IMR-90 (cell line): ENCODE results near the gene FOXL1. TPM values are rescaled to one million over a fixed set of nuclear protein-coding genes. Genes with fewer than 3 reads are reported as not detected.

Experiments
- ATAC-seq: fragments of 200-7000 bp; cut with Tn5 transposase; 2 replicates; pipeline ENCODE4 v1.9.1; 2020; ENCODE audit warnings: low read depth, mild to moderate bottlenecking, moderate library complexity
- BruUV-seq: library from RNA; stranded (reverse); fragments of 400-500 nt; replicated peaks from 2 replicates; lab custom pipeline; 2021; lab: Mats Ljungman, UMichigan
- CTCF ChIA-PET: fragments of 300-600 bp; formaldehyde crosslinking; extraction: SDS; loops from one replicate; lab custom pipeline; 2021; ENCODE audit warnings: antibody characterized with exemption; lab: Yijun Ruan, JAX
- POLR2A ChIA-PET: fragments of 300-600 bp; sonication (Branson Sonifier 250); formaldehyde crosslinking; loops from one replicate; lab custom pipeline; 2022; ENCODE audit warnings: antibody characterized with exemption; ENCODE audit not compliant: unreplicated experiment; lab: Charles Lee
- DNase-seq: peaks from one replicate; pipeline ENCODE4 v3.0.0; 2013
- H2AFZ ChIP-seq: replicated peaks from 2 replicates; pipeline ENCODE3; 2013; ENCODE audit warnings: low read length, mild to moderate bottlenecking; ENCODE audit not compliant: poor library complexity
- H2AK5ac ChIP-seq: 2 replicates; pipeline ENCODE4 v1.6.1; 2013; ENCODE audit warnings: low read depth, low read length, inconsistent platforms
- H2AK9ac ChIP-seq: replicated peaks from 2 replicates; pipeline ENCODE3; 2013; ENCODE audit warnings: mild to moderate bottlenecking, low read depth, low read length, moderate library complexity; ENCODE audit not compliant: poor library complexity
- H2BK120ac ChIP-seq: 2 replicates; pipeline ENCODE4 v1.6.1; 2013; ENCODE audit warnings: low read depth, low read length, inconsistent platforms
- H2BK15ac ChIP-seq: 3 replicates; pipeline ENCODE4 v1.6.1; 2013; ENCODE audit warnings: low read depth, low read length, inconsistent platforms
- H2BK20ac ChIP-seq: 2 replicates; pipeline ENCODE4 v1.6.1; 2013; ENCODE audit warnings: low read depth, mild to moderate bottlenecking, inconsistent platforms, low read length, moderate library complexity
- H2BK5ac ChIP-seq: 2 replicates; pipeline ENCODE4 v1.6.1; 2013; ENCODE audit warnings: mild to moderate bottlenecking, low read depth, low read length, inconsistent platforms; ENCODE audit not compliant: poor library complexity, severe bottlenecking
- H3K14ac ChIP-seq: replicated peaks from 2 replicates; pipeline ENCODE4 v1.6.1; 2013; ENCODE audit warnings: low read depth, low read length, inconsistent platforms
- H3K18ac ChIP-seq: 2 replicates; pipeline ENCODE4 v1.6.1; 2013; ENCODE audit warnings: low read depth, low read length, control low read depth
- H3K23ac ChIP-seq: 2 replicates; pipeline ENCODE4 v1.6.1; 2013; ENCODE audit warnings: low read depth, low read length, inconsistent platforms
- H3K27ac ChIP-seq: 2 replicates; pipeline ENCODE4 v1.5.1; 2013; ENCODE audit warnings: mild to moderate bottlenecking, control low read depth, low read length; ENCODE audit not compliant: insufficient read depth
- H3K27me3 ChIP-seq: 2 replicates; pipeline ENCODE4 v1.6.1; 2013; ENCODE audit warnings: low read length; ENCODE audit not compliant: control insufficient read depth, insufficient read depth
- H3K36me3 ChIP-seq: 2 replicates; pipeline ENCODE4 v1.6.1; 2013; ENCODE audit warnings: low read length, mixed read lengths; ENCODE audit not compliant: control insufficient read depth, insufficient read depth
- H3K4ac ChIP-seq: 2 replicates; pipeline ENCODE4 v1.6.1; 2013; ENCODE audit warnings: low read depth, low read length, inconsistent platforms
- H3K4me1 ChIP-seq: 2 replicates; pipeline ENCODE4 v1.6.1; 2013; ENCODE audit warnings: low read length, mixed read lengths; ENCODE audit not compliant: control insufficient read depth, insufficient read depth
- H3K4me2 ChIP-seq: 2 replicates; pipeline ENCODE4 v1.6.1; 2013; ENCODE audit warnings: low read depth, mild to moderate bottlenecking, control low read depth, low read length, moderate library complexity
- H3K4me3 ChIP-seq: 2 replicates; pipeline ENCODE4 v1.5.1; 2013; ENCODE audit warnings: low read depth, mild to moderate bottlenecking, control low read depth, low read length, moderate library complexity; ENCODE audit not compliant: insufficient read depth
- H3K56ac ChIP-seq: 2 replicates; pipeline ENCODE4 v1.6.1; 2013; ENCODE audit warnings: low read length, inconsistent platforms; ENCODE audit not compliant: insufficient read depth; ENCODE audit errors: extremely low read depth
- H3K79me1 ChIP-seq, 2 experiments: 2 replicates each; pipeline ENCODE4 v1.6.1; 2013; ENCODE audit warnings: low read length in 2 of 2, inconsistent platforms in 1 of 2, low read depth in 1 of 2
- H3K9ac ChIP-seq: 2 replicates; pipeline ENCODE4 v1.6.1; 2013; ENCODE audit warnings: low read depth, low read length, control low read depth
- H3K9me1 ChIP-seq: 2 replicates; pipeline ENCODE4 v1.6.1; 2013; ENCODE audit warnings: low read length, inconsistent platforms; ENCODE audit not compliant: insufficient read depth
- H3K9me3 ChIP-seq: 2 replicates; pipeline ENCODE4 v1.6.1; 2013; ENCODE audit warnings: low read length; ENCODE audit not compliant: control insufficient read depth, insufficient read depth
- H4K20me1 ChIP-seq: 2 replicates; pipeline ENCODE4 v1.6.1; 2013; ENCODE audit warnings: low read length, inconsistent platforms; ENCODE audit not compliant: insufficient read depth
- H4K5ac ChIP-seq: 2 replicates; pipeline ENCODE4 v1.6.1; 2013; ENCODE audit warnings: mild to moderate bottlenecking, low read depth, low read length, control low read depth
- H4K8ac ChIP-seq, 2 experiments: 2 replicates each; pipeline ENCODE4 v1.6.1; 2013; ENCODE audit warnings: low read depth in 2 of 2, low read length in 2 of 2, control low read depth in 1 of 2, inconsistent platforms in 1 of 2
- H4K91ac ChIP-seq: 2 replicates; pipeline ENCODE4 v1.6.1; 2013; ENCODE audit warnings: low read depth, low read length, inconsistent platforms; ENCODE audit not compliant: insufficient read depth
- FOS ChIP-seq: fragments of 150-350 bp; IDR thresholded peaks from 2 replicates; pipeline ENCODE4 v1.6.1; 2016; ENCODE audit warnings: low read depth, low read length
- RAD21 ChIP-seq: IDR thresholded peaks from 2 replicates; pipeline ENCODE4 v1.6.1; 2012; ENCODE audit warnings: low read length, improper control_type of control experiment
- WGBS, 2 experiments: methylation state at CpG; one replicate each; pipeline versions ENCODE4 v1.1.5 to v1.1.7; 2013; ENCODE audit warnings: missing lambda C conversion rate in 2 of 2; ENCODE audit not compliant: insufficient read length in 1 of 2; ENCODE audit errors: extremely low coverage in 2 of 2; 5-methylcytosine and 5-hydroxymethylcytosine counted together
- dilution Hi-C: fragments of 300-500 bp; cut with HindIII; formaldehyde crosslinking; loops from one replicate; pipeline ENCODE4 v1.14.3; 2018; ENCODE audit warnings: low sequenced_read_pairs; ENCODE audit not compliant: unreplicated experiment
- in situ Hi-C: fragments of 300-500 bp; cut with MboI; formaldehyde crosslinking; loops from 3 replicates; pipeline ENCODE4 v1.14.3; 2019; ENCODE audit warnings: low sequenced_read_pairs, inconsistent platforms, mixed read lengths
- intact Hi-C: fragments of 100-400 bp; cut with micrococcal nuclease; formaldehyde crosslinking; loops from 2 replicates; pipeline ENCODE4 v1.10.0; 2022
- polyA plus RNA-seq, 3 experiments: library from polyadenylated mRNA; depleted of rRNA; stranded (reverse); fragments of >200 nt; gene quantifications; 2 replicates each; pipeline ENCODE4 v1.2.3, GENCODE V29; 2012; ENCODE audit warnings: low replicate concordance in 1 of 3
- total RNA-seq: library from RNA; depleted of rRNA; stranded (reverse); fragments of >200 nt; gene quantifications from 2 replicates; pipeline ENCODE4 v1.2.3, GENCODE V29; 2012

FOXL1 gene
- total and polyA plus RNA-seq, 2 of the 4 experiments (the other 2 are of a cell fraction), result 15.2 to 25.8 TPM

DNA sequence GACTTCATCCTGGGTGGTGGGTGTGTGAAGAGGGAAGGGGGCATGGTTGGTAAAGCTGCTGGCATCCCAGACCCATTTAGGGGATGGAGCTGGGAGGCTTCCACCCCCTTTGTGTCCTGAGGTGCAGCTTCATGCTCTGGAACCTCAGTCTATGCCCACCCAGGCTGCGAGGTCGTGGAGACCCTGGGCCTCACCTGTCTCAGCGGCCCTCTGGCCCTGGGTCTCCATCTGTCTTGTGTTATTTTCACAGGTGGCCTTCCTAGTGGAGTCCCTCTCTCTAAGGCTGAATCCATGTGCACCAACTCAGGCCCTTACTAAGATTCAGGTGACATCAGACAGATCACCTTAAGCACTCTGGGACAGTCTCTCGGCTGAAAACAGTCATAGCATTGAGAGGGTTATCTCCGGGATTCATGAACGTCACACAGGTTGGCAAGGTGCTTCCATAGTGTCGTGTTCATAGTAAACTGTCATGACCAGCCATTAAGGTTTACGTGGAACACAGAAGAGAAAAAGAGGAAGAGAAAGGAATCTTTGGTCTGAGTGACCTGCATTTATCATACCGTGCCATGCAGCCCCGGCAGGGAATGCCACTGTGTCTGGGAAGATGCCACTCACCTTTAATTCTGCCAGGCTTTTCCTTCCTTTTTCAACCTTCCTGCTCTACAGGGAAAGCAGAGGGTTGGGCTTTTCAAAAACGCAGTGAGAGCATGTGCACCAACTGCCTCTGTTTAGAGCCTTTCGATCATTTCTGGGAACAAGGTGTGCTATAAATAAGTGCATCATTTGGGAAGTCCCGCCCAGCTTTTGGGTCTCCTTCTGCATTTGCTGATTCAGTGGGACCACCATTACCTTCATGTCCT is 4.5 kb upstream of the FOXL1 start:
- dilution Hi-C loops, result no loop called here
- WGBS, 2 experiments, result 92% methylated on average over 9 of the region's 13 CpGs; no CpG with 5 or more reads in 1 of the 2 experiments

More for the DNA sequence above, 4.5 kb upstream of the FOXL1 start:
- no peak overlapping the region for H4K91ac ChIP-seq
- no peak overlapping the region for H3K14ac ChIP-seq
- DNase-seq, result no peak
- ChIA-PET CTCF (interaction anchor here (1.0 kb wide), 1 partner anchor 489 kb away, joined by 3 read pairs; no protein-coding TSS in a partner anchor), POLR2A (no interaction called here)
- peaks cover 16% of the 10 kb centered on the region for H3K4me1 ChIP-seq
- peak overlapping the region; percentile 21; the same call in 1 of the 2 replicates for H2BK20ac ChIP-seq
- H3K9me1 ChIP-seq, result peaks cover 12% of the 10 kb centered on the region
- H2BK120ac ChIP-seq, result 0 out of 2 replicates have a peak overlapping the region, but pooled peaks have one; percentile 3
- in situ Hi-C loops (no loop called here), intact Hi-C loops (loop anchor here (2.0 kb wide), 2 partner anchors 351 to 487 kb away; no protein-coding TSS in a partner anchor)
- no peak overlapping the region for H2BK5ac ChIP-seq
- H3K56ac ChIP-seq, result no peak overlapping the region
- no peak overlapping the region for H2BK15ac ChIP-seq
- ATAC-seq, result no peak
- H3K27me3 ChIP-seq, result no peaks in the 10 kb centered on the region
- no peak overlapping the region for H4K8ac ChIP-seq
- H3K18ac ChIP-seq, result no peak overlapping the region
- no TSS peak for BruUV-seq
- H2AFZ ChIP-seq, result no peak overlapping the region
- TF ChIP-seq RAD21 (no peak), FOS (no peak)
- 0 out of 2 replicates have a peak overlapping the region, but pooled peaks have one; percentile 19 for H3K4ac ChIP-seq
- H3K9ac ChIP-seq, result no peak overlapping the region
- H3K4me2 ChIP-seq, result no peak overlapping the region
- H4K5ac ChIP-seq, result no peak overlapping the region
- H2AK5ac ChIP-seq, result no peak overlapping the region
- H4K20me1 ChIP-seq, result 0 out of 2 replicates have a peak, but pooled peaks cover 11% of the 10 kb centered on the region
- H3K79me1 ChIP-seq, result peaks cover 20 to 54% of the 10 kb centered on the region in 2 experiments
- H3K9me3 ChIP-seq, result no peaks in the 10 kb centered on the region
- no peak overlapping the region for H3K4me3 ChIP-seq
- H2AK9ac ChIP-seq, result no peak overlapping the region
- no peaks in the 10 kb centered on the region for H3K36me3 ChIP-seq
- H3K27ac ChIP-seq, result no peak overlapping the region
- H3K23ac ChIP-seq, result 0 out of 2 replicates have a peak overlapping the region, but pooled peaks have one; percentile 48
